Measurements from ENCODE around the gene SLC22A7.

Gene SLC22A7

GRCh38 chr6:43280234-43280633 is 17.8 kb upstream of the SLC22A7 start:
- Histone ChIP-seq H3K9me3 (ENCODE audit: control insufficient read depth, low read length) (no peaks in the 10 kb centered on the region), H3K4me1 (no peaks in the 10 kb centered on the region), H3K36me3 (ENCODE audit: control insufficient read depth, insufficient read depth, low read length) (no peaks in the 10 kb centered on the region), H3K79me2 (no peaks in the 10 kb centered on the region), H3K27me3 (ENCODE audit: control insufficient read depth, insufficient read depth, low read length) (no peaks in the 10 kb centered on the region), H3K9ac (no peak overlapping the region), H3K4me2 (ENCODE audit: low read length) (no peak overlapping the region), H3K4me3 (ENCODE audit: low read depth, low read length) (no peak overlapping the region), H3K27ac (no peak overlapping the region), H2AFZ (no peak overlapping the region)
- TF ChIP-seq CTCF (IDR thresholded peaks at IDR 0.05): no peak

GRCh38 chr6:43282060-43282459 is 16.0 kb upstream of the SLC22A7 start:
- no peak overlapping the region for H2AFZ ChIP-seq
- H3K79me2 ChIP-seq: no peaks in the 10 kb centered on the region
- no peaks in the 10 kb centered on the region for H3K9me3 ChIP-seq (ENCODE audit: control insufficient read depth, low read length)
- TF ChIP-seq CTCF (IDR thresholded peaks at IDR 0.05): no peak
- no peaks in the 10 kb centered on the region for H3K27me3 ChIP-seq (ENCODE audit: control insufficient read depth, insufficient read depth, low read length)
- H3K4me3 ChIP-seq (ENCODE audit: low read depth, low read length): no peak overlapping the region
- H3K9ac ChIP-seq: no peak overlapping the region
- no peaks in the 10 kb centered on the region for H3K4me1 ChIP-seq
- no peak overlapping the region for H3K4me2 ChIP-seq (ENCODE audit: low read length)
- no peaks in the 10 kb centered on the region for H3K36me3 ChIP-seq (ENCODE audit: control insufficient read depth, insufficient read depth, low read length)
- no peak overlapping the region for H3K27ac ChIP-seq

- no peaks in the 10 kb centered on the region for H3K4me1 ChIP-seq
- H3K27me3 ChIP-seq (ENCODE audit: control insufficient read depth, insufficient read depth, low read length): no peaks in the 10 kb centered on the region
- no peak overlapping the region for H3K9ac ChIP-seq
- H2AFZ ChIP-seq: no peak overlapping the region
- no peak for TF ChIP-seq CTCF (IDR thresholded peaks at IDR 0.05)
- H3K4me3 ChIP-seq (ENCODE audit: low read depth, low read length): no peak overlapping the region
- no peaks in the 10 kb centered on the region for H3K9me3 ChIP-seq (ENCODE audit: control insufficient read depth, low read length)
- no peaks in the 10 kb centered on the region for H3K79me2 ChIP-seq
- no peak overlapping the region for H3K4me2 ChIP-seq (ENCODE audit: low read length)
- no peak overlapping the region for H3K27ac ChIP-seq
- H3K36me3 ChIP-seq (ENCODE audit: control insufficient read depth, insufficient read depth, low read length): no peaks in the 10 kb centered on the region
Observed at GRCh38 chr6:43282636-43283513, 15.2 kb upstream of the SLC22A7 start.

- Histone ChIP-seq H3K9me3 (ENCODE audit: control insufficient read depth, low read length) (no peaks in the 10 kb centered on the region), H3K9ac (no peak overlapping the region), H3K36me3 (ENCODE audit: control insufficient read depth, insufficient read depth, low read length) (no peaks in the 10 kb centered on the region), H2AFZ (no peak overlapping the region), H3K27ac (no peak overlapping the region), H3K27me3 (ENCODE audit: control insufficient read depth, insufficient read depth, low read length) (no peaks in the 10 kb centered on the region), H3K4me2 (ENCODE audit: low read length) (no peak overlapping the region), H3K4me1 (no peaks in the 10 kb centered on the region), H3K4me3 (ENCODE audit: low read depth, low read length) (no peak overlapping the region), H3K79me2 (no peaks in the 10 kb centered on the region)
- no peak for TF ChIP-seq CTCF (IDR thresholded peaks at IDR 0.05)
Observed at GRCh38 chr6:43283514-43283901, 14.6 kb upstream of the SLC22A7 start.

- no peak overlapping the region for H3K27ac ChIP-seq
- no peak overlapping the region for H2AFZ ChIP-seq
- H3K36me3 ChIP-seq (ENCODE audit: control insufficient read depth, insufficient read depth, low read length): no peaks in the 10 kb centered on the region
- no peaks in the 10 kb centered on the region for H3K9me3 ChIP-seq (ENCODE audit: control insufficient read depth, low read length)
- H3K4me1 ChIP-seq: no peaks in the 10 kb centered on the region
- no peaks in the 10 kb centered on the region for H3K79me2 ChIP-seq
- no peaks in the 10 kb centered on the region for H3K27me3 ChIP-seq (ENCODE audit: control insufficient read depth, insufficient read depth, low read length)
- H3K4me2 ChIP-seq (ENCODE audit: low read length): no peak overlapping the region
- no peak for TF ChIP-seq CTCF (IDR thresholded peaks at IDR 0.05)
- H3K4me3 ChIP-seq (ENCODE audit: low read depth, low read length): no peak overlapping the region
- no peak overlapping the region for H3K9ac ChIP-seq
Observed at GRCh38 chr6:43283905-43284304, 14.2 kb upstream of the SLC22A7 start.

Data from parathyroid adenoma (tissue), 2 donors.